ENCODE measurements around the gene NHLH2.

- TF ChIP-seq CTCF (IDR thresholded peaks at IDR 0.05), result no peak
- no peak for TF ChIP-seq POLR2A (IDR thresholded peaks at IDR 0.05)
- no peak for TF ChIP-seq POLR2AphosphoS5 (IDR thresholded peaks at IDR 0.05)
- TF ChIP-seq EP300 (IDR thresholded peaks at IDR 0.05), result no peak
These were observed 7.1 kb downstream of the NHLH2 start for GRCh38 chr1:115833856-115834255.

Measured in sigmoid colon (tissue), 4 donors.